Pancreas (tissue), 10 donors: Measurements from ENCODE around the gene CDC34. TPM values are rescaled to one million over a fixed set of nuclear protein-coding genes. Genes with fewer than 3 reads are reported as not detected.

ENCODE experiments used
- ATAC-seq, 4 donors: fragments of 200-7000 bp; cut with Tn5 transposase; one replicate each; pipeline versions ENCODE4 v1.8.0 to v1.9.1; 2020; ENCODE audit warnings: mild to moderate bottlenecking in 4 of 4, moderate library complexity in 4 of 4
- DNase-seq, 6 donors: peaks; one replicate each; pipeline ENCODE4 v3.0.0-alpha.2; 2020
- FAIRE-seq: peaks from 2 replicates; lab custom pipeline; 2012; peaks lifted over from hg19 to GRCh38; lab: Jason Lieb, UNC
- H3K27ac ChIP-seq, 4 donors: fragments of 200-600 bp; sonication (generic); 1 replicate in 3 of 4; 2 replicates in 1 of 4; pipeline versions ENCODE4 v1.5.0 to v1.8.0; 2020
- H3K27me3 ChIP-seq, 4 donors: fragments of 200-600 bp; one replicate each; pipeline ENCODE4 v1.8.0; 2021
- H3K36me3 ChIP-seq, 3 donors: fragments of 200-600 bp; sonication (generic) in 1 of 3; one replicate each; pipeline versions ENCODE4 v1.5.0 to v1.8.0; 2020 to 2021
- H3K4me1 ChIP-seq, 3 donors: fragments of 200-600 bp; one replicate each; pipeline ENCODE4 v1.8.0; 2021
- H3K4me3 ChIP-seq, 4 donors: fragments of 200-600 bp; sonication (generic) in 2 of 4; one replicate each; pipeline versions ENCODE4 v1.5.0 to v1.8.0; 2020 to 2021
- H3K9me3 ChIP-seq, 4 donors: fragments of 200-600 bp; one replicate each; pipeline ENCODE4 v1.8.0; 2021
- CTCF ChIP-seq, 4 donors: fragments of 200-600 bp; sonication (generic) in 3 of 4; IDR thresholded peaks; one replicate each; pipeline versions ENCODE4 v1.5.0 to v1.8.0; 2021; ENCODE audit warnings: antibody characterized with exemption in 4 of 4
- WGBS, 2 donors: extraction: QIAGEN DNeasy Blood & Tissue Kit; methylation state at CpG; one replicate each; pipeline ENCODE4 v1.1.7; 2013; 5-methylcytosine and 5-hydroxymethylcytosine counted together
- intact Hi-C, 3 donors: fragments of 100-400 bp; cut with DNase I; formaldehyde crosslinking; loops; one replicate each; pipeline versions ENCODE4 v1.11.1 to v1.14.2; 2022
- polyA plus RNA-seq, 2 donors: library from polyadenylated mRNA; stranded (reverse); fragments of 200-250 nt; gene quantifications; one replicate each; pipeline ENCODE4 v1.2.3, GENCODE V29; 2013
- total RNA-seq, 6 donors: library from RNA; stranded (reverse); fragmentation: NEBNext Ultra II Directional in 4 of 6; extraction: Animal tissue kit (Norgen Biotek cat#: 25700) in 4 of 6; gene quantifications; one replicate each; pipeline versions ENCODE4 v1.2.1 to v1.2.4, GENCODE V29; 2021 to 2023
- donor health status: healthy with polysubstance abuse.
- donor health status: DM: no; HTN: no; CAD: no; lungs with moderate emphysema.
- donor health status: DM: no; HTN: no; CAD: no.
- donor health status: control.
- donor health status: control.
- donor health status: Bipolar disorder and iron deficiency.
- donor health status: DM: yes; HTN: yes; CAD: no.
- donor health status: DM: no; HTN: no; CAD: no.
- donor health status: DM: no; HTN: no; CAD: no.
- donor health status: DM: yes; HTN: yes; CAD: no.

CDC34 gene
- total and polyA plus RNA-seq, 8 donors = 26.2 to 107 (median 45.6) TPM

- 76 to 84% methylated on average over 18 of the region's 25 CpGs for whole genome bisulfite sequencing, 2 donors
- no peak overlapping the region for H3K27ac ChIP-seq
- H3K36me3 ChIP-seq = no peaks in the 10 kb centered on the region
- intact Hi-C loops = no loop called here
- ATAC-seq = no peak
- peak in 1 of 6 donors; percentile 32 for DNase-seq
- FAIRE-seq = no peak
- no peak overlapping the region for H3K4me3 ChIP-seq
- no peak for TF ChIP-seq CTCF (IDR thresholded peaks at IDR 0.05)
- H3K4me1 ChIP-seq = peaks cover 6 to 10% (median 9%) of the 10 kb centered on the region in 3 donors
- no peaks in the 10 kb centered on the region for H3K27me3 ChIP-seq
- H3K9me3 ChIP-seq = no peaks in the 10 kb centered on the region
These were observed 38.7 kb downstream of the CDC34 start for GRCh38 chr19:570251-570686.

- H3K27me3 ChIP-seq = no peaks in the 10 kb centered on the region
- ATAC-seq (peak in 3 of 4 donors; percentile 4 to 8 (median 5)), DNase-seq (peak in 3 of 6 donors; percentile 27 to 59 (median 49)), FAIRE-seq (no peak)
- peaks cover 13 to 16% (median 15%) of the 10 kb centered on the region in 3 donors for H3K4me1 ChIP-seq
- peak overlapping the region; percentile 11 to 90 (median 44) for H3K4me3 ChIP-seq
- intact Hi-C loops = no loop called here
- H3K27ac ChIP-seq = peak overlapping the region; percentile 69 to 88 (median 82)
- no peak for TF ChIP-seq CTCF (IDR thresholded peaks at IDR 0.05)
- H3K36me3 ChIP-seq = no peaks in the 10 kb centered on the region
- 2 to 4% methylated on average over 45 of the region's 45 CpGs for WGBS, 2 donors
- H3K9me3 ChIP-seq = no peaks in the 10 kb centered on the region
These were observed 39.5 kb downstream of the CDC34 start for GRCh38 chr19:570937-571565.

- FAIRE-seq (no peak), DNase-seq (no peak), ATAC-seq (peak in 3 of 4 donors; percentile 7 to 22 (median 15))
- intact Hi-C loops = no loop called here
- Histone ChIP-seq H3K36me3 (no peaks in the 10 kb centered on the region), H3K9me3 (no peaks in the 10 kb centered on the region), H3K27ac (peak overlapping the region; percentile 69 to 88 (median 82)), H3K4me1 (peaks cover 14 to 19% (median 17%) of the 10 kb centered on the region in 3 donors), H3K27me3 (no peaks in the 10 kb centered on the region), H3K4me3 (peak overlapping the region; percentile 11 to 90 (median 44))
- WGBS, 2 donors = 2 to 4% methylated on average over 14 of the region's 14 CpGs
- no peak for TF ChIP-seq CTCF (IDR thresholded peaks at IDR 0.05)
These were observed 40.0 kb downstream of the CDC34 start for GRCh38 chr19:571566-571974.

- FAIRE-seq = no peak
- peak; percentile 81 to 90 (median 90) for ATAC-seq
- peak; percentile 98 to 99 (median 98) for DNase-seq
- Histone ChIP-seq H3K4me1 (peaks cover 14 to 19% (median 17%) of the 10 kb centered on the region in 3 donors), H3K9me3 (no peaks in the 10 kb centered on the region), H3K27ac (peak within 1 kb of the TSS; percentile 69 to 88 (median 82)), H3K36me3 (no peaks in the 10 kb centered on the region), H3K27me3 (no peaks in the 10 kb centered on the region), H3K4me3 (peak within 1 kb of the TSS; percentile 64 to 99 (median 93))
- TF ChIP-seq CTCF (IDR thresholded peaks at IDR 0.05) = no peak
- 0 to 1% methylated on average over 58 to 79 of the region's 79 CpGs for WGBS, 2 donors
- intact Hi-C loops = no loop called here
These were observed 40.7 kb downstream of the CDC34 start, which contains the start of gene BSG for GRCh38 chr19:572140-572742. Gene BSG (plus strand): TSS chr19:572596. CDS start chr19:572635, 39 bp downstream.
